NCI-H1105 treated with DMSO at 0.1 percent for 48 hours (cell line): ENCODE results near the gene KANK4.
"Not testable (repeated sequence)": the region's sequence is repeated elsewhere in the genome, so short reads cannot be mapped to it uniquely, and the experiment has no call there.

Experiments used
- DNase-seq: peaks from one replicate; lab custom pipeline; 2025; lab: John Stamatoyannopoulos, UW

KANK4 gene

DNA sequence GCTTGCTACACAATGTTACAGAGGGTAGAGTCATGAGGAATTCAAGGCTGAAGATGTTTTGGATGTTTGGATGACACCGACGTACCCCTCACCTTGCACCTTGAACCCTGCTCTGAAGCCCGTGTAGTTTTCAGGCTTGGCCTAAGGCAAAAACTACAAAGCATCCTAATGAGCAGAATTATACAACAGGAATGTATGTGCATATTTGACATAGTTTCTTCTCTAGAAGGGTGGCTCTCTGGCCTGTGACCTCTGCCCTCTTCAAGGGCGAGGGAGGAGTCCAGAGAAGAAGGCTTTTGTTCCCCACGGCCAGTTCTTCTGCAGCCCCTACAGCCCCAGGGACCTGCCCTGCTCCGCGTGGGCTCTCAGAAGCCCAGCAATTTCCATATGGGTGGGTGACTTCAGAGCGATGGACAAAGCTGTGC is 81.3 kb downstream of the KANK4 start:
- no peak for DNase-seq

DNA sequence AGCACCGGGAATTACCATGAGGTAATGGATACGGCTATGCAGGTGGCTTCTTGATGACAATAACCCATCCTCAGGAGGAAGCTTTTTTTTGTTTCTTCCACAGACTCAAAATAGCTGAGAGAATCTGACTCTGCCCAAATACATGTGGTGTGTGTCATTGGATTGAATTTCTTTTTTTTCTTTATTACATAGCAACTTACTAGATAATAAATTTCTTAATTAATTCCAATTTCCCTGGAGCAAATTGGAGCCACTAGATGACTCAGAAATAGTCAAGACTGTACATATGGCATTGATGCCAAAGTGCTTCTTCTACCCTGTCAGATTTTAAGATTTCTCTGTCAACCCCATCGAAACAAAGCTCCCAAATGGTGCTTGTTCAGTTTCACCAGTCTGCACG is 81.9 kb downstream of the KANK4 start:
- no peak for DNase-seq

DNA sequence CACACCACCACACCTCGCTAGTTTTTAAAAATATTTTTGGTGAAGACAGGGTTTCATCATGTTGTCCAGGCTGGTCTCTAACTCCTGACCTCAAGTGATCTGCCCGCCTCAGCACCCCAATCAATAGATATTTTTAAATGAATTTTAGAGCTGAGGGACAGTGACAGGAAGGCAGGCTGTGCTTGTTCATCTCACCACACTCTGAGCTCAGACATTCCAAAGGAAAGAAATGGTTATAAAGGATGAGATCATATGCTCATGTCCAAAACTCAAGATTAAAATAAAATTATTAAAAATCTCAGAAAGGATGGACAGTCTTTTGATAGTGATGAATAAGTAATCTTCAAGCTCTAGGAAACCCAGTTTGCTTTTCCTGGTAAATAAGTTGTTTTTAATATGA is 83.7 kb downstream of the KANK4 start:
- no peak for DNase-seq

DNA sequence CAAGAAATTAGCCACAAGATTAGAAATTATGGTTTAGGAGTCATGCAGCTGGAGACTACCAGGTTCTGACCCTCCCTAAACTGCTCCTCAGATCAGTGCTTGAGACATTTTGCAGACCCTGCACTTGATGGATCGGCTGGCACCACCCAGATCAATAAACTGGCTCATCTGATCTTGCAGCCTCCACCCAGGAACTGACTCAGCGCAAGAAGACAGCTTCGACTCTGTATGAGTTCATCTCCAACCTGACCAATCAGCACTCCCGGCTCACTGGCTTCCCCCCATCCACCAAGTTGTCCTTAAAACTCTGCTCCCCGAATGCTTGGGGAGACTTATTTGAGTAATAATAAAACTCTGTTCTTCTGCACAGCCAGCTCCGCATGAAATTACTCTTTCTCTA is 84.5 kb downstream of the KANK4 start:
- DNase-seq, result no peak

DNA sequence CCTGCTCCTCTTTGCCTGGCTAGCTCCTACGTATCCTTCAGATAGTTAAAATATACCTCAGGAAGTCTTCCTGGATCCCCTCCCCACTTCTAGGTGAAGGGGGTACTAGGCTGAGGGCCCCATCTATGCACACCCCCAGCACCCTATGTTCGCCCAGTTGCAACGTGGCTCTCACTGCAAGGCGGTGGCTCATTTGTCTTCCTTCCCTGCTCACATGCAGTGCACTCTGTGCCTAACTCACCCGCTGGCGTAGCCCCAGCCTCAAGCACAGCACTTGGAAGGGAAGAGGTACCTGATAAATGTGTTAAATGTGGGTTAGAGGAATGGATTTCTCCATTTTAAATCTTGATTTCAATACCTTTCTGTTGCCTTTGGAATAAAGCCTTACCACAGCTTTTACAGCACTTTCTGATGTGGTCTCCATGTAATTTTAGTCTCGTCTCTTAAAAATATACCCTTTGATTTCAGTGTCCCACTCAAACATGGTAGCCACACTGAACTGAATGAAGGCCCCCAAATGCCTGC is 85.2 kb downstream of the KANK4 start:
- DNase-seq, result no peak

DNA sequence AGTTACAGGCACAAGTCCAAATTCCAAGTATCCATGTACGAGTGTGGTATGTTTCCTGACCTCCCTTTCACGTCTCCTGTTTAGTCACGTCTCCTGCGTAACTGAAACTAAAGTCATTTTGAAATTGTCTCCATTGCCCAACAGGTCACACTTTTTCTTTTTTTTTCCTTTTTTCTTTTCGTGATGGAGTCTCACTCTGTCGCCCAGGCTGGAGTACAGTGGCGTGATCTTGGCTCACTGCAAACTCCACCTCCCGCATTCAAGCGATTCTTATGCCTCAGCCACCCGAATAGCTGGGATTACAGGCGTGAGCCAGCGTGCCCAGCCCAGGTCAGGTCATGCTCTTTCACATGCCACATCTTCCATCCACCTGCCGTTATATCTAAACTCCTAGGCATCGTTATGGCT is 86.4 kb downstream of the KANK4 start:
- no peak for DNase-seq

DNA sequence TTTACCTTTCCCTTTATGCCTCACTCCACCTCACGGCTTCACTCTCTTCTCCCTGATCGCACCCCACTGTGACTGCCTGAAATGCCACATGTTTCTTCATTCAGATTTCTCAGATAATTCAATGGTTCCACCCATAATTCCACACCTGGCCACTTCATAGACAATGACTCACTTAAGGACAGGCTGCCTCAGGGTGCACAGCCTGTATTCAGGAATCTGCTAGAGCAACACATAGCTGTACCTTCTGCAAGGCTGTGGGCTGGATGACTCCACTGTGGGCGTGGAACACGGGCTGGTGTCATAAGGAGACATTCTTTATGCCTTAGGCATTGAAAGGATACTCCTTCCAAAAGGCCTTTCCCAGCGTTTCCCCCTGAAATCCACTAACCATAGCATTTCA is 88.5 kb downstream of the KANK4 start:
- no peak for DNase-seq

DNA sequence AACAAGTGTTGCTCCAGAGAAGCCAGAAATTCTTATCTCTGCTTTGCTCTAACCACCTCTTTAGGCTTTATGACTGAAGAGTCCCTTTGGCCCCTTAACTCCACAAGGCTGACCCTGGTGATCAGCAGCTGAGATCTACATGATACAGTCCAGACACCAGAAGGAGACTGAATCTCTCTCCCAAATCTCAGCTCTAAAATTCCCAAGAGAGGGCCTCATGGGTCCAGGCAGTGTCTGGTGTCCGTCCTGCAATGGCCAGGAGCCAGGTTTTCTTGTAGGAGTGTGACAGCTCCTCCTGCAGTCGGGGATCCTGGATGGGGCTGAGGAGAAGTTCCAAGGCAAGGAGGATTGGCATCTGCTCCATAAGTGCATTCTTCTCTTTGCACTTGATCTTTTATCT is 89.3 kb downstream of the KANK4 start:
- no peak for DNase-seq

DNA sequence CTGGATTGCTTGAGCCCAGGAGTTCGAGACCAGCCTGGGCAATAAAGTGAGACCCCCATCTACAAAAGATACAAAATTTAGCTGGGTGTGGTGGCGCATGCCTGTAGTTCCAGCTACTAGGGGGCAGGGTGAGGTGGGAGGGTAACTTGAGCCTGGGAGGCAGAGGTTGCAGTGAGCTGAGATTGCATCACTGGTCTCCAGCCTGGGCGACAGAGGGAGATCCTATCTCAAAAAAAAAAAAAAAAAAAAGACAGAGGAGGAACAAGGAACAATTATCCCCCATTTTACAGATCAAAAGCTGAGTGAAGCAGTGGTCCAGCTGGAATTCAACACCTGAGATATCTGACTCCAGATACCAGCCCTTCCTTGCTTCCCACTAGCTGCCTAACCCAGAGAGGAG is 89.8 kb downstream of the KANK4 start:
- DNase-seq, result no peak

DNA sequence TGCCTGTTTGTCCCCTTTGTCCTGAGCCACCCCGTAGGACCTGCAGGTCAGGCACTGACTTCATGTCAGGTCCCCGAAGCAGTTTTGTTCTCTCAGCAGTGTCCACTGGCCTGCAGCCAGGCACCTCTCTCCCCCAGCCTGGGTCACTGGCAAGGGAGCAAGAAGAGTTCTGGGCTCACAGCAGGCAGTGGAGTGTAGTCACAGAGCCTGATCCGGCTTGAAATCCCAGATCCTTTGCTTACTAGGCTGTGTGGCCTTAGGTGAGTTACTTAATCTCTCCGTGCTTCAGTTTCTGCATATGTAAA is 90.4 kb downstream of the KANK4 start:
- no peak for DNase-seq

DNA sequence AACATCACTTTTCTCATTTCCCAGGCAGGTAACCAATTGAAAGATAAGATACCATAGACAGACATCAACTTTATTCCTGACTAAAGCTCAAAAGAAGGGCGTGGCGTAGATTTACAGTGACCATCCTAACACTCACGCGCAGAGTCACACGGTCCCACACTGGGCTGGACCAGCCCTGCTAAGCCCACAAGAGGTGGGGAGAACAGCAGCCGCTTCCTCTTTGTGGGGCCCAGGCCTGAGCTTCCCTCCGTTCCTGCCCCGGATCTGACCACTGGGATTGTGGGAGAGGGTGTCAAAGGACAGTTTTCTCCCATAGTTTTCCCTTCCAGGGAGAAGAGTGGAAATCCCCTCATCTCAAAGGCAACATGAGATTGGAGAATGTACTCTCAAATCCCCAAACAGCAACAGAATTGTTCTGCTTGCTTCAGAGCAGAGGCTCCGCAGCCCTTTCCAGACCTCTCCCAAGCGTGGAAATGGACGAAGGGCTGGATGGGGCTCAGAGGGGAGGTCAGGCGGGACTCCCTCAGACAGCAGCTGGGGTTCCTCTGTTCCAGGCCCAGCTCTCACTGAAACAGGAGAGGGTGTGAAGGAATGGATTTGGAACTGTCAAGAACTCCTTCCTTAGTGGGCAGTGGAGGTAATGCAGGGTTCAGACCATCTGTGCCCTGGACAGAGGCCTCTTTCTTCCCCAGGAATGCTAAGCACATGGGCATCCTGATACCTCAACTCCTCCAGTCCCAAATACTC is 90.9 kb downstream of the KANK4 start:
- DNase-seq, result no peak

DNA sequence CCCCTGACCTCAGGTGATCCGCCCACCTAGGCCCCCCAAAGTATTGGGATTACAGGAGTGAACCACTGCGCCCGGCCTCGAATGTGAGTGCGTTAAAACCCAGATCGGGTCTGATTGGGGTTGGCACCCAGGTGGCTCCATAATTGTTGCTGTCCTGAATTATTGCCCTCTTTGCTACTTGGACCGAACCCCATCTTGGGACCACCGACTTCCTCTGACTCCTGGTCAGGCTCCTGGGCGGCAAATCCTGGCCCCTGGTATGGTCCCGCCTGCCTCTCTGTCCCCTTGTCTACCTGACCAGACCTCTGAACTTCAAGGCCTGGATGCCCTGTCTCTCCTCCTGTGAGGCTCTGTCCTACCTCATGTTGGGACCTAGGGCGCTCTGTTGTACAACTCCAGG is 91.7 kb downstream of the KANK4 start:
- no peak for DNase-seq

DNA sequence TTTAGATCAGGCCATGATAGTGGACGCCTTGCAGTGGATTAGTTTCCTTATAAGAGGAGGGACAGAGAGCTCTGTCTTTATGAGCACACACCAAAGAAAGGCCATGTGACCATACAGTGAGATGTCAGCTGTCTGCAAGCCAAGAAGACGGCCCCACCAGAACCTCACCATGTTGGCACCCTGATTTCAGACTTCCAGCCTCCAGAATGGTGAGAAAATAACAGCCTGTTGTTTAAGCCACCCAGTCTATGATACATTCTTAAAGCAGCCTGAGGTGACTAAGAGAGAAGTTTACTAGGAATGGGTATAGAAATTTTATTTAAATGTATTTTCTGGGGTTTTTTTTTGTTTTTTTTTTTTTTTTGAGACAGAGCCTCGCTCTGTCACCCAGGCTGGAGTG is 95.1 kb downstream of the KANK4 start:
- DNase-seq, result no peak

DNA sequence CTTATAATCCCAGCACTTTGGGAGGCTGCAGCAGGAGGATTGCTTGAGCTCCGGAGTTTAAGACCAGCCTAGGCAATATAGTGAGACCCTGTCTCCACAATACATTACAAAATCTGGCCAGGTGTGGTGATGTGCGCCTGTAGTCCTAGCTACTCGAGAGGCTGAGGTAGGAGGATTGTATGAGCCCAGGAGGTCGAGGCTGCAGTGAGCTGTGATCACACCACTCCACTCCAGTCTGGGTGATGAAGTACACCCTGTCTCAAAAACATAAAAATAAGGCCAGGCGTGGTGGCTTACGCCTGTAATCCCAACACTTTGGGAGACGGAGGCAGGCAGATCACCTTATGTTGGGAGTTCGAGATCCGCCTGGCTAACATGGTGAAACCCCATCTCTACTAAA is 96.9 kb downstream of the KANK4 start:
- DNase-seq, result no peak

DNA sequence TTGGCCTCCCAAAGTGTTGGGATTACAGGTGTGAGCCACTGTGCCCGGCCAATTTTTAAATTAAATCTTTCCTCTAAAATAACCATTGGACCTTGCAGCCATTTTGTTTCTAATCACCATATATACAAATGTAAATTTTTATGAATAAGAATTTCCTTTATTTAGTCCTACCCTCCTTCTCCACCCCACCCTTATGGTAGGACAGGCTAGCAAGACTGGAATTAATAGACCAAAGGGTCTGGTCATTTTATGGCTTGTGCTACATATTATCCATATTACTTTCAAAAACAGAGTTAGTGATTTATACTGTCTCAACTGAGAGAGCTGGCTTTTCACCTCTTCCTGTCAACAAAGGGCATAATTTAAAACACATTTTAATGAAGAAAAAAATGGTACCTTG is 98.1 kb downstream of the KANK4 start:
- no peak for DNase-seq

DNA sequence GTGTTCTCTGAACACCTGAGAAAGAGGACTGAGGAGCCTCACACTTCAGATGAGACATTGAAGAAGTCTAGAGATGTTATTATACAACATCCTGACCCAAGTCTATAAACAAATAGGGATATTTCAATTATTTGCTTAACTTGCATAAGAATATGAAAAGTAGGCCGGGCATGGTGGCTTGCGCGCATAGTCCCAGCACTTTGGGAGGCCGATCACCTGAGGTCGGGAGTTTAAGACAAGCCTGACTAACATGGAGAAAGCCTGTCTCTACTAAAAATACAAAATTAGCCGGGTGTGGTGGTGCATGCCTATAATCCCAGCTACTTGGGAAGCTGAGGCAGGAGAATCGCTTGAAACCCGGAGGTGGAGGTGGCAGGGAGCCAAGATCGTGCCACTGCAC is 98.8 kb downstream of the KANK4 start:
- not testable (repeated sequence) for DNase-seq

DNA sequence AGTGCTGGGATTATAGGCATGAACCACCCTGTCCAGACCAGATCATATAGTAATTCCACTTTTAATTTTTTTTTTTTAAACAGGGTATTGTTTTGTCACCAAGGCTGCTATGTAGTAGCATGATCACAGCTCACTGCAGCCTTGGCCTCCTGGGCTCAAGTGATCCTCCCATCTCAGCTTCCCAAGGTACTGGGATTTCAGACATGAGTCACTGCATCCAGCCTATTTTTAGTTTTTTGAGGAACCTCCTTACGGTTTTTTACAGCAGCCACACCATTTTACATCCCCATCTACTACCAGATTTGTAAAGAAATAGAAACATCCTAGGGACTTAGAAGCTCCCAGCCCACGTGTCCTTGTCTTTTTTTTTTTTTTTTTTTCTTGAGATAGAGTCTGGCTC is 100.6 kb downstream of the KANK4 start:
- no peak for DNase-seq

DNA sequence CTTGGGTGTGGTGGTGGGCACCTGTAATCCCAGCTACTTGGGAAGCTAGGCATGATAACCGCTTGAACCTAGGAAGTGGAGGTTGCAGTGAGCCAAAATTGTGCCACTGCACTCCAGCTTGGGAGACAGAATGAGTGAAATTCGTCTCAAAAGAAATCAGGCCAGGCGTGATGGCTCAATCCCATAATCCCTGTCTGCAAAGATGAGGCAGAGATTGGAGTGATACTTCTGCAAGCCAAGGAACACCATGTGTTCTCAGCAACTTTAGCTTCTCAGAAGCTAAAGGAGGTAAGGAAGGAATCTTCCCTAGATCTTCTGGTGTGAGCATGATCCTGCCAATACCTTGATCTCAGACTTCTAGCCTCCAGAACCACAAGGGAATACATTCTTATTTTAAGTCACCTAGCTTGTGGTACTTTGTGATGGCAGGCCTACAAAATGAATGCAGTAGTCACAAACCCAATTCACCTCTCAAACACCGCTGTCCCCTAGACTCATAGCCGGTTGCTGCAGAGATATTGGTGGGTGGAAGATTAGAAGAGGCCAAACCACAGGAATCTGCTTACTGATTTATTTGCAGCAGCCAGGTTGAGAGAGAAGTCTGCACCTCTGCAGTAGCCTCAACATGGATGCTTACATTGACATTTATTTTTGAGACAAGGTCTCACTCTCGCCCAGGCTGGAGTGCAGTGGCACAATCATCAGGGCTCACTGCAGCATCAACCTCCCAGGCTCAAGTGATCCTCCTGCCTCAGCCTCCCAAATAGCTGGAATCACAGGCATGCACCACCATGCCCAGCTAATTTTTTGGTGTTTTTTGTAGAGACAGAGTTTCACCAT is 105.9 kb downstream of the KANK4 start:
- DNase-seq, result no peak

DNA sequence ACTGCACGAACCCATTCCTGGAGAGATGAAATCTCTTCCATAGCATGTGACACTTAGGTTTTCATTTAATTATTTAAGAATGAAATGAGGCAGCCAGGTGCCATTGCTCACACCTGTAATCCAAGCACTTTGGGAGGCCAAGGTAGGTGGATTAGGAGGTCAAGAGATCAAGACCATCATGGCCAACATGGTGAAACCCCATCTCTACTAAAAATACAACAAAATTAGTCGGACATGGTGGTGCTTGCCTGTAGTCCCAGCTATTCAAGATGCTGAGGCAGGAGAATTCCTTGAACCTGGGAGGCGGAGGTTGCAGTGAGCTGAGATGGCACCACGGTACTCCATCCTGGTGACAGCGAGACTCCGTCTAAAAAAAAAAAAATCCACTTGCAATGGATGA is 106.8 kb downstream of the KANK4 start:
- DNase-seq, result no peak

DNA sequence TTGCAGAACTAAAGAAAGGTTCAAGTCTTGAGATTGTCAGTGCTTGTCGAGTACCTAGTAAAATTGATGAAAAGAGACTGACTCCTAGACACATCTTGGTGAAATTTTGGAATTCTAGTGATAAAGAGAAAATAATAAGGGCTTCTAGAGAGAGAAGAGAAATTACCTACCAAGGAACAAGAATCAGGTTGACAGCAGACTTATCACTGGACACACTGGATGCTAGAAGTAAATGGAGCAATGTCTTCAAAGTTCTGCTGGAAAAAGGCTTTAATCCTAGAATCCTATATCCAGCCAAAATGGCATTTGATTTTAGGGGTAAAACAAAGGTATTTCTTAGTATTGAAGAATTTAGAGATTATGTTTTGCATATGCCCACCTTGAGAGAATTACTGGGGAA is 108.3 kb downstream of the KANK4 start:
- no peak for DNase-seq

DNA sequence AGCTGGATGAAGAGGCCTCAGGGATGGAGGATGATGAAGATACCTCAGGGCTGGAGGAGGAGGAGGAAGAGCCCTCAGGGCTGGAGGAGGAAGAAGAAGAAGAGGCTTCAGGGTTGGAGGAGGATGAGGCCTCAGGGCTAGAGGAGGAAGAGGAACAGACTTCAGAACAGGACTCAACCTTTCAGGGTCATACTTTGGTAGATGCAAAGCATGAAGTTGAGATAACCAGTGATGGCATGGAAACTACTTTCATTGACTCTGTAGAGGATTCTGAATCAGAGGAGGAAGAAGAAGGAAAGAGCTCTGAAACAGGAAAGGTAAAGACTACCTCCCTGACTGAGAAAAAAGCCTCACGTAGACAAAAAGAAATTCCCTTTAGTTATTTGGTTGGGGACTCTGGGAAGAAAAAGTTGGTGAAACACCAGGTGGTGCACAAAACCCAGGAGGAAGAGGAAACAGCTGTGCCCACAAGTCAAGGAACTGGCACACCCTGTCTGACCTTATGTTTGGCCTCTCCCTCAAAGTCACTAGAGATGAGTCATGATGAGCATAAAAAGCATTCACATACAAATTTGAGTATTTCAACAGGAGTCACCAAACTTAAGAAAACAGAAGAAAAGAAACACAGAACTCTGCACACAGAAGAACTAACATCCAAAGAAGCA is 109.2 kb downstream of the KANK4 start:
- no peak for DNase-seq

DNA sequence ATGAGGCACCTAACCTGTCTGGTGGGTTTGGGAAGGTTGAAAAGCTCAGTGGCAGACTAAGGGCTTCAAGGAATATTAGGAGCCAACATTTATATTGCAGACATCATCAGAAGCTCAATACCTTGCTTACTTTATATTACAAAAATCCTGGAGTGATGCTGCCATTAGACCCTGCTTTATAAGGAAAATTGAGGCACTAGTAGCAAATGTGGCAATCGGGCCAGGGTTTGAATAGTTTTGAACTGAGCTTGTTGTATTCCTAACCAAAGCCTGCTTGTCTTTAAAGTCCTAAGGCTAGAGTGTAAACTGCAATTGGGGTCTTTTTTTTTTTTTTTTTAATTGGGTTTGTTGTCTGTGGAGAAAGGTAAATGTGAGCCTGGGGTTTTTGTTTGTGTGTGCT is 110.3 kb downstream of the KANK4 start:
- DNase-seq, result no peak

DNA sequence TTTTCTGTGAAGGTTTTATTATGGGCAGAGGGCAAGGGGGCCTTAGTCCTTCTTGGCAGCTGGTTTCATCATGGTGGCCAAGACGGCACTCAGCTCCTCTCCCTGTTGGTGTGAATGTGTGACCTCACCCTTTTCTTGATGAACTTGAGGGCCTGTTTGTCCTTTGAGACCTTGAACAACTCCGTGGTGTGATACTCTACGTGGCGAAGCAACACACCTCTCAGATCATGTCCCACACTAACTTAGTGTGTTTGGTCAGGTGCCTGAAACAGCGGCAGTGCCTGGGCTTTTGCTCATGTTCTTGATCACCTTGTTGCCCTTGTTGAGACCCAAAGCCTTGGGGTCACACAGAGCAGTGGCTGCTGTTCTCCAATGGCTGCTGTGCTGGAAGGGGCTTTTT is 111.1 kb downstream of the KANK4 start:
- no peak for DNase-seq
